Liver (tissue), 9 donors: ENCODE data around the gene SLC26A4. TPM values are rescaled to one million over a fixed set of nuclear protein-coding genes. Genes with fewer than 3 reads are reported as not detected.
"Not testable (repeated sequence)": the region's sequence is repeated elsewhere in the genome, so short reads cannot be mapped to it uniquely, and the experiment has no call there.

Experiments used
- DNase-seq: peaks from one replicate; pipeline ENCODE4 v3.0.0-alpha.2; 2017; ENCODE audit warnings: low spot score
- H3K27ac ChIP-seq, 2 donors: one replicate each; pipeline ENCODE4 v1.7.0; 2013; ENCODE audit warnings: inconsistent platforms in 2 of 2, low read length in 2 of 2, control low read depth in 1 of 2, low read depth in 1 of 2, mild to moderate bottlenecking in 1 of 2
- H3K27me3 ChIP-seq, 4 donors: one replicate each; pipeline versions ENCODE4 v1.6.1 to v1.7.0; 2013; ENCODE audit warnings: low read length in 3 of 4, inconsistent platforms in 1 of 4, mild to moderate bottlenecking in 1 of 4, moderate library complexity in 1 of 4; ENCODE audit not compliant: control insufficient read depth in 4 of 4, insufficient read depth in 4 of 4
- H3K36me3 ChIP-seq, 4 donors: one replicate each; pipeline versions ENCODE4 v1.6.1 to v1.7.0; 2013; ENCODE audit warnings: low read length in 3 of 4, mild to moderate bottlenecking in 3 of 4, low read depth in 1 of 4, moderate library complexity in 1 of 4; ENCODE audit not compliant: control insufficient read depth in 4 of 4, insufficient read depth in 3 of 4
- H3K4me1 ChIP-seq, 4 donors: one replicate each; pipeline versions ENCODE4 v1.6.1 to v1.7.0; 2013; ENCODE audit warnings: low read length in 3 of 4, mild to moderate bottlenecking in 3 of 4, moderate library complexity in 1 of 4; ENCODE audit not compliant: control insufficient read depth in 4 of 4, insufficient read depth in 4 of 4
- H3K4me3 ChIP-seq, 3 donors: one replicate each; pipeline versions ENCODE4 v1.6.1 to v1.7.0; 2013; ENCODE audit warnings: low read length in 3 of 3, control low read depth in 1 of 3, low read depth in 1 of 3, mild to moderate bottlenecking in 1 of 3
- H3K9ac ChIP-seq, 2 donors: one replicate each; pipeline ENCODE4 v1.7.0; 2013; ENCODE audit warnings: low read length in 2 of 2, mild to moderate bottlenecking in 2 of 2, moderate library complexity in 2 of 2, control low read depth in 1 of 2, low read depth in 1 of 2
- H3K9me3 ChIP-seq, 4 donors: one replicate each; pipeline versions ENCODE4 v1.6.1 to v1.7.0; 2013; ENCODE audit warnings: low read length in 3 of 4; ENCODE audit not compliant: control insufficient read depth in 4 of 4
- ATF3 ChIP-seq: IDR thresholded peaks from 2 replicates; pipeline ENCODE4 v1.6.1; 2016; ENCODE audit warnings: antibody characterized with exemption
- CTCF ChIP-seq: fragments of 150-350 bp; IDR thresholded peaks from 2 replicates; pipeline ENCODE4 v1.5.1; 2017; ENCODE audit warnings: improper control_type of control experiment, low read depth, low read length; ENCODE audit not compliant: missing input control
- EGR1 ChIP-seq, 2 donors: IDR thresholded peaks; 2 replicates each; pipeline ENCODE4 v1.6.1; 2016 to 2018; ENCODE audit warnings: antibody characterized with exemption in 2 of 2, low read depth in 2 of 2
- FOXA1 ChIP-seq: IDR thresholded peaks from 2 replicates; pipeline ENCODE4 v1.6.1; 2016; ENCODE audit warnings: antibody characterized with exemption
- FOXA2 ChIP-seq: IDR thresholded peaks from 2 replicates; pipeline ENCODE4 v1.6.1; 2016; ENCODE audit warnings: antibody characterized with exemption
- GABPA ChIP-seq, 2 donors: IDR thresholded peaks in 1 of 2; conservative IDR thresholded peaks in 1 of 2; 2 replicates each; pipeline ENCODE4 v1.6.1; 2016; ENCODE audit warnings: antibody characterized with exemption in 2 of 2, mild to moderate bottlenecking in 1 of 2, moderate library complexity in 1 of 2
- HNF4A ChIP-seq, 2 donors: conservative IDR thresholded peaks; 2 replicates each; pipeline ENCODE4 v1.6.1; 2016; ENCODE audit warnings: antibody characterized with exemption in 2 of 2, mild to moderate bottlenecking in 2 of 2
- HNF4G ChIP-seq: IDR thresholded peaks from 2 replicates; pipeline ENCODE4 v1.6.1; 2016; ENCODE audit warnings: antibody characterized with exemption
- JUND ChIP-seq, 2 donors: IDR thresholded peaks; 2 replicates each; pipeline ENCODE4 v1.6.1; 2016; ENCODE audit warnings: antibody characterized with exemption in 2 of 2
- MAX ChIP-seq: IDR thresholded peaks from 2 replicates; pipeline ENCODE4 v1.6.1; 2016; ENCODE audit warnings: antibody characterized with exemption
- NR2F2 ChIP-seq: IDR thresholded peaks from 2 replicates; pipeline ENCODE4 v1.6.1; 2016; ENCODE audit warnings: antibody characterized with exemption
- RAD21 ChIP-seq, 2 donors: IDR thresholded peaks; 2 replicates each; pipeline ENCODE4 v1.6.1; 2016; ENCODE audit warnings: antibody characterized with exemption in 2 of 2, mild to moderate bottlenecking in 2 of 2
- REST ChIP-seq: IDR thresholded peaks from 2 replicates; pipeline ENCODE4 v1.6.1; 2016; ENCODE audit warnings: antibody characterized with exemption, mild to moderate bottlenecking
- RXRA ChIP-seq, 2 donors: IDR thresholded peaks; 2 replicates each; pipeline ENCODE4 v1.6.1; 2017 to 2018; ENCODE audit warnings: antibody characterized with exemption in 2 of 2, mild to moderate bottlenecking in 1 of 2
- SP1 ChIP-seq: IDR thresholded peaks from 2 replicates; pipeline ENCODE4 v1.6.1; 2018; ENCODE audit warnings: antibody characterized with exemption, mild to moderate bottlenecking
- TAF1 ChIP-seq: conservative IDR thresholded peaks from 2 replicates; pipeline ENCODE4 v1.6.1; 2016; ENCODE audit warnings: antibody characterized with exemption, mild to moderate bottlenecking
- YY1 ChIP-seq: IDR thresholded peaks from 2 replicates; pipeline ENCODE4 v1.6.1; 2016; ENCODE audit warnings: antibody characterized with exemption, mild to moderate bottlenecking
- ZBTB33 ChIP-seq: IDR thresholded peaks from 2 replicates; pipeline ENCODE4 v1.6.1; 2016; ENCODE audit warnings: antibody characterized with exemption
- WGBS: extraction: QIAGEN DNeasy Blood & Tissue Kit; methylation state at CpG from one replicate; pipeline ENCODE4 v1.1.7; 2013; 5-methylcytosine and 5-hydroxymethylcytosine counted together
- polyA plus RNA-seq, 2 donors: library from polyadenylated mRNA; stranded (reverse) in 1 of 2; unstranded in 1 of 2; fragments of 200-250 nt in 1 of 2; fragments of >200 nt in 1 of 2; fragmentation: Nextera tagmentation in 1 of 2; extraction: Ambion mirVana in 1 of 2; gene quantifications; one replicate each; pipeline versions ENCODE4 v1.2.1 to v1.2.3, GENCODE V29; 2013 to 2015
- total RNA-seq, 2 donors: library from RNA; depleted of rRNA; stranded (reverse); fragments of >200 nt; gene quantifications; one replicate each; pipeline ENCODE4 v1.2.3, GENCODE V29; 2014
- donor health status: healthy.
- donor health status: healthy.
- donor health status: healthy.
- donor health status: healthy.
- donor health status: healthy.

The SLC26A4 gene
- total and polyA plus RNA-seq, 4 donors, result 0.08 to 0.25 (median 0.19) TPM; not detected in 1

- no peaks in the 10 kb centered on the region for H3K9me3 ChIP-seq
These were observed 28.1 kb upstream of the SLC26A4 start for GRCh38 chr7:107632492-107632865.

GRCh38 chr7:107638594-107638993 is 22.0 kb upstream of the SLC26A4 start:
- Histone ChIP-seq H3K9me3 (no peaks in the 10 kb centered on the region), H3K27ac (no peak overlapping the region), H3K36me3 (no peaks in the 10 kb centered on the region), H3K4me3 (no peak overlapping the region), H3K4me1 (no peaks in the 10 kb centered on the region), H3K9ac (no peak overlapping the region), H3K27me3 (no peaks in the 10 kb centered on the region)
- TF ChIP-seq NR2F2 (no peak), SP1 (no peak), YY1 (no peak), CTCF (no peak), ATF3 (no peak), TAF1 (no peak), REST (no peak), FOXA2 (no peak), GABPA (IDR thresholded peaks at IDR 0.05 in 1 of 2, conservative IDR thresholded peaks at IDR 0.05 in 1 of 2) (no peak), HNF4G (no peak), RAD21 (IDR thresholded peaks at IDR 0.05) (no peak), RXRA (IDR thresholded peaks at IDR 0.05) (no peak), EGR1 (IDR thresholded peaks at IDR 0.05; ENCODE audit: low read depth in 2 of 2) (no peak), HNF4A (conservative IDR thresholded peaks at IDR 0.05) (no peak), JUND (IDR thresholded peaks at IDR 0.05) (no peak), MAX (no peak), FOXA1 (no peak), ZBTB33 (no peak)
- DNase-seq, result no peak
- 82% methylated on average over 1 of the region's 1 CpG for WGBS

More at GRCh38 chr7:107632492-107632865, 28.1 kb upstream of the SLC26A4 start:
- Histone ChIP-seq H3K4me1 (no peaks in the 10 kb centered on the region), H3K27me3 (no peaks in the 10 kb centered on the region), H3K4me3 (no peak overlapping the region), H3K9ac (no peak overlapping the region), H3K36me3 (no peaks in the 10 kb centered on the region), H3K27ac (no peak overlapping the region)
- no peak for TF ChIP-seq HNF4G
- no peak for TF ChIP-seq SP1
- TF ChIP-seq FOXA1, result no peak
- no peak for TF ChIP-seq HNF4A (conservative IDR thresholded peaks at IDR 0.05)
- no peak for TF ChIP-seq RAD21 (IDR thresholded peaks at IDR 0.05)
- DNase-seq, result no peak
- WGBS, result 90% methylated on average over 2 of the region's 2 CpGs

- not testable (repeated sequence) for H3K9ac ChIP-seq, H3K4me1 ChIP-seq, H3K27me3 ChIP-seq, H3K9me3 ChIP-seq, DNase-seq, H3K4me3 ChIP-seq, H3K36me3 ChIP-seq, H3K27ac ChIP-seq
- WGBS, result 93% methylated on average over 2 of the region's 2 CpGs
These were observed 21.6 kb upstream of the SLC26A4 start for GRCh38 chr7:107639070-107639469.
